Mesenchymal stem cell (in vitro differentiated cells and primary cell): ENCODE results near the gene VAC14.
A peak's percentile ranks its signal among the peaks of the same experiment; 100 is the strongest.

Experiments used
- DNase-seq: peaks from one replicate; pipeline ENCODE4 v3.0.0-alpha.2; 2013
- H2AFZ ChIP-seq: one replicate; pipeline ENCODE4 v1.6.1; 2013; ENCODE audit warnings: low read depth, mild to moderate bottlenecking, control low read depth, inconsistent platforms, low read length, moderate library complexity
- H2AK5ac ChIP-seq: 2 replicates; pipeline ENCODE4 v1.6.1; 2013; ENCODE audit warnings: low read length, moderate library complexity, mild to moderate bottlenecking, inconsistent platforms; ENCODE audit not compliant: severe bottlenecking
- H2BK120ac ChIP-seq: one replicate; pipeline ENCODE4 v1.6.1; 2013; ENCODE audit warnings: low read depth, mild to moderate bottlenecking, inconsistent platforms, low read length, moderate library complexity
- H2BK12ac ChIP-seq, 2 experiments: one replicate each; pipeline ENCODE4 v1.6.1; 2013; ENCODE audit warnings: inconsistent platforms in 2 of 2, low read length in 2 of 2, mild to moderate bottlenecking in 2 of 2, moderate library complexity in 2 of 2, control low read depth in 1 of 2
- H2BK15ac ChIP-seq: one replicate; pipeline ENCODE4 v1.6.1; 2013; ENCODE audit warnings: mild to moderate bottlenecking, low read depth, inconsistent platforms; ENCODE audit not compliant: poor library complexity, severe bottlenecking
- H2BK5ac ChIP-seq: 2 replicates; pipeline ENCODE4 v1.6.1; 2013; ENCODE audit warnings: low read depth, mild to moderate bottlenecking, low read length, control low read depth, inconsistent platforms; ENCODE audit not compliant: poor library complexity, severe bottlenecking
- H3K14ac ChIP-seq, 2 experiments: one replicate each; pipeline ENCODE4 v1.6.1; 2013; ENCODE audit warnings: inconsistent platforms in 2 of 2, low read length in 2 of 2, control low read depth in 1 of 2, mild to moderate bottlenecking in 1 of 2, moderate library complexity in 1 of 2
- H3K18ac ChIP-seq, 2 experiments: one replicate each; pipeline ENCODE4 v1.6.1; 2013; ENCODE audit warnings: inconsistent platforms in 2 of 2, low read length in 2 of 2, control low read depth in 1 of 2, low read depth in 1 of 2, mild to moderate bottlenecking in 1 of 2
- H3K23ac ChIP-seq, 2 experiments: one replicate each; pipeline ENCODE4 v1.6.1; 2013; ENCODE audit warnings: inconsistent platforms in 2 of 2, low read length in 2 of 2, mild to moderate bottlenecking in 2 of 2, moderate library complexity in 2 of 2, control low read depth in 1 of 2
- H3K27ac ChIP-seq: 2 replicates; pipeline ENCODE4 v1.5.1; 2013; ENCODE audit warnings: mild to moderate bottlenecking, moderate library complexity, low read length, control low read depth, inconsistent platforms; ENCODE audit not compliant: poor library complexity, severe bottlenecking
- H3K27me3 ChIP-seq, 2 experiments: 2 replicates each; pipeline versions ENCODE4 v1.6.1 to v1.7.0; 2013; ENCODE audit warnings: low read length in 2 of 2, mild to moderate bottlenecking in 2 of 2, moderate library complexity in 2 of 2, control low read depth in 1 of 2, inconsistent platforms in 1 of 2; ENCODE audit not compliant: control insufficient read depth in 1 of 2, insufficient read depth in 1 of 2
- H3K36me3 ChIP-seq, 2 experiments: 2 replicates each; pipeline versions ENCODE4 v1.6.1 to v1.7.0; 2013; ENCODE audit warnings: low read length in 2 of 2, control low read depth in 1 of 2, inconsistent platforms in 1 of 2, low read depth in 1 of 2, mild to moderate bottlenecking in 1 of 2; ENCODE audit not compliant: insufficient read depth in 2 of 2, control insufficient read depth in 1 of 2
- H3K4ac ChIP-seq, 2 experiments: one replicate each; pipeline ENCODE4 v1.6.1; 2013; ENCODE audit warnings: inconsistent platforms in 2 of 2, low read length in 2 of 2, mild to moderate bottlenecking in 2 of 2, moderate library complexity in 2 of 2, control low read depth in 1 of 2, low read depth in 1 of 2
- H3K4me1 ChIP-seq: 2 replicates; pipeline ENCODE4 v1.6.1; 2013; ENCODE audit warnings: low read depth, low read length, control low read depth; ENCODE audit not compliant: control insufficient read depth, insufficient read depth
- H3K4me2 ChIP-seq: 2 replicates; pipeline ENCODE4 v1.6.1; 2013; ENCODE audit warnings: low read length, mild to moderate bottlenecking, inconsistent platforms; ENCODE audit not compliant: poor library complexity, severe bottlenecking
- H3K4me3 ChIP-seq, 2 experiments: 2 replicates each; pipeline versions ENCODE4 v1.5.1 to v1.7.0; 2013; ENCODE audit warnings: low read length in 2 of 2, mild to moderate bottlenecking in 2 of 2, control low read depth in 1 of 2, low read depth in 1 of 2; ENCODE audit not compliant: insufficient read depth in 1 of 2
- H3K79me1 ChIP-seq: replicated peaks from 2 replicates; pipeline ENCODE4 v1.6.1; 2013; ENCODE audit warnings: mild to moderate bottlenecking, control low read depth, low read length, inconsistent platforms; ENCODE audit not compliant: poor library complexity, severe bottlenecking
- H3K9ac ChIP-seq: 2 replicates; pipeline ENCODE4 v1.7.0; 2013; ENCODE audit warnings: mild to moderate bottlenecking, low read length, moderate library complexity
- H3K9me3 ChIP-seq: 2 replicates; pipeline ENCODE4 v1.7.0; 2013; ENCODE audit warnings: mild to moderate bottlenecking, low read length; ENCODE audit not compliant: control insufficient read depth
- H4K8ac ChIP-seq: one replicate; pipeline ENCODE4 v1.6.1; 2013; ENCODE audit warnings: inconsistent platforms, mild to moderate bottlenecking, low read length, moderate library complexity
- H4K91ac ChIP-seq: one replicate; pipeline ENCODE4 v1.6.1; 2013; ENCODE audit warnings: mild to moderate bottlenecking, low read length, inconsistent platforms
- WGBS: methylation state at CpG from one replicate; pipeline ENCODE4 v1.1.7; 2013; ENCODE audit warnings: mixed read lengths; 5-methylcytosine and 5-hydroxymethylcytosine counted together

Gene VAC14

GRCh38 chr16:70765491-70765890, 35.5 kb downstream of the VAC14 start:
- Histone ChIP-seq H3K36me3 (peaks cover 50 to 57% of the 10 kb centered on the region in 2 experiments), H3K4ac (no peak overlapping the region), H2BK120ac (no peak overlapping the region), H3K4me2 (no peak overlapping the region), H2AFZ (no peak overlapping the region), H3K27me3 (no peaks in the 10 kb centered on the region), H2BK5ac (no peak overlapping the region), H3K9me3 (no peaks in the 10 kb centered on the region), H3K4me1 (peaks cover 27% of the 10 kb centered on the region), H3K79me1 (peaks cover 2% of the 10 kb centered on the region), H4K91ac (no peak overlapping the region), H3K14ac (no peak overlapping the region), H2BK12ac (peak overlapping the region in 1 of 2 experiments; percentile 10), H3K23ac (no peak overlapping the region), H3K9ac (no peak overlapping the region), H3K4me3 (no peak overlapping the region), H2BK15ac (peak overlapping the region; percentile 4), H2AK5ac (no peak overlapping the region), H3K18ac (no peak overlapping the region), H3K27ac (no peak overlapping the region), H4K8ac (no peak overlapping the region)
- WGBS, result 96% methylated on average over 8 of the region's 8 CpGs
- DNase-seq, result no peak

GRCh38 chr16:70764632-70765031, 36.3 kb downstream of the VAC14 start:
- Histone ChIP-seq H2AFZ (no peak overlapping the region), H3K4me3 (no peak overlapping the region), H3K4me2 (no peak overlapping the region), H3K79me1 (peaks cover 2% of the 10 kb centered on the region), H3K14ac (no peak overlapping the region), H2BK12ac (no peak overlapping the region), H2BK120ac (no peak overlapping the region), H3K36me3 (peaks cover 46 to 49% of the 10 kb centered on the region in 2 experiments), H3K9me3 (no peaks in the 10 kb centered on the region), H4K8ac (no peak overlapping the region), H3K4ac (no peak overlapping the region), H3K18ac (no peak overlapping the region), H2BK5ac (no peak overlapping the region), H2AK5ac (no peak overlapping the region), H4K91ac (no peak overlapping the region), H3K9ac (no peak overlapping the region), H3K27ac (no peak overlapping the region), H3K4me1 (peaks cover 33% of the 10 kb centered on the region), H2BK15ac (no peak overlapping the region), H3K27me3 (no peaks in the 10 kb centered on the region), H3K23ac (no peak overlapping the region)
- WGBS, result 98% methylated on average over 10 of the region's 10 CpGs
- DNase-seq, result no peak

DNA sequence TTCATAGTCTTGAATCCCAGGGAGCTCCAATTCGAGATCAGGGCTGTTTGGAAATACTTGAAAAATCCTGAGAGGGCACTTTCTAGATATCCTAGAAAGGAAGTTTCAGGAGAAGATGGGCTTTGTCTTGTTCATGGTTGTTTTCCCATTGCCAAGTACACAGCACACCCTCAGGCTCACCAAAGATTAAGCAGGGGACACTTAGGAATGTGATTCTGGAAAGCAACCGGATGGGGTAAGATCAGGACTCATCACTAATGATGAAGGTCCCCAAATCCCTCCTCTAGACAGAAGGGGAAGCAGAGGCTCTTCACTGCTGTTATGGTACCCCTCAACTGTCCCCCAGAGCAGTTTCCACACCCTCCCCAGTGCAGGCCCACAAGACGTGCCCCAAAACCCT, 40.7 kb downstream of the VAC14 start:
- Histone ChIP-seq H2AFZ (no peak overlapping the region), H3K79me1 (peaks cover 15% of the 10 kb centered on the region), H3K4me2 (no peak overlapping the region), H3K36me3 (peaks cover 50 to 61% of the 10 kb centered on the region in 2 experiments), H2BK5ac (peak overlapping the region; percentile 79), H4K8ac (no peak overlapping the region), H3K27me3 (no peaks in the 10 kb centered on the region), H2BK15ac (no peak overlapping the region), H2AK5ac (peak overlapping the region; percentile 59), H3K23ac (no peak overlapping the region), H3K27ac (peak overlapping the region; percentile 87), H3K14ac (no peak overlapping the region), H3K18ac (peak overlapping the region in 1 of 2 experiments; percentile 90), H3K4me1 (peaks cover 29% of the 10 kb centered on the region), H3K4me3 (peak overlapping the region in 1 of 2 experiments; percentile 19), H2BK12ac (peak overlapping the region in 1 of 2 experiments; percentile 70), H3K9ac (peak overlapping the region; percentile 73), H4K91ac (peak overlapping the region; percentile 2), H3K4ac (peak overlapping the region; percentile 65 to 93), H3K9me3 (no peaks in the 10 kb centered on the region), H2BK120ac (no peak overlapping the region)
- no peak for DNase-seq
- WGBS, result 87% methylated on average over 3 of the region's 3 CpGs

DNA sequence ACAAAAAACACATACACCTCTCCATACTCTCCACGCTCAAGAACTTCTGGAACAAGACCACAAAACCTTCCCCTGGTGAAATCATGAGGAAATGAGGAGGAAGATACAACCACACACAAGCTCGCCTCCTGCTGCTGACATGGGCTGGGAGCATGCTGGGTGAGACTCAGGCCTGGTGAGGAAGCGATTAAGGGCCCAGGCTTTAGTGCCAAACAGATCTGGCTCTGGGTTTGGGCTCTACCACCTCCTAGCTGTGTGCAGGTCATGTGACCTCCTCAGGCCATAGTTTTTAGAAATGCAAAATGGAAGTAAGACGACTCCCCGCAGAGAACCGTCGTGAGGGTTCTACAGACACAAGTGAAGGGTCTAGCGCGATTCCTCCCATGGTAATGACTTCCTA, 41.3 kb downstream of the VAC14 start:
- peak overlapping the region; percentile 73 for H3K9ac ChIP-seq
- H3K14ac ChIP-seq, result no peak overlapping the region
- H3K4me3 ChIP-seq, result no peak overlapping the region
- peak overlapping the region; percentile 59 for H2AK5ac ChIP-seq
- no peak overlapping the region for H2BK15ac ChIP-seq
- DNase-seq, result no peak
- H3K23ac ChIP-seq, result no peak overlapping the region
- H3K4me1 ChIP-seq, result peaks cover 29% of the 10 kb centered on the region
- peaks cover 49 to 61% of the 10 kb centered on the region in 2 experiments for H3K36me3 ChIP-seq
- H2BK12ac ChIP-seq, result peak overlapping the region in 1 of 2 experiments; percentile 72
- H3K9me3 ChIP-seq, result no peaks in the 10 kb centered on the region
- peak overlapping the region; percentile 29 to 54 for H3K4ac ChIP-seq
- H2BK120ac ChIP-seq, result no peak overlapping the region
- no peaks in the 10 kb centered on the region for H3K27me3 ChIP-seq
- H3K4me2 ChIP-seq, result no peak overlapping the region
- peak overlapping the region; percentile 79 for H2BK5ac ChIP-seq
- 95% methylated on average over 9 of the region's 9 CpGs for WGBS
- peak overlapping the region; percentile 27 for H4K8ac ChIP-seq
- no peak overlapping the region for H2AFZ ChIP-seq
- H3K27ac ChIP-seq, result peak overlapping the region; percentile 87
- H3K18ac ChIP-seq, result peak overlapping the region in 1 of 2 experiments; percentile 55
- H3K79me1 ChIP-seq, result peaks cover 18% of the 10 kb centered on the region
- peak overlapping the region; percentile 6 for H4K91ac ChIP-seq
